NB4 (cell line): ENCODE data around the gene CAMSAP3.

Experiments used
- POLR2A ChIP-seq: IDR thresholded peaks from 2 replicates; pipeline ENCODE4 v1.6.1; 2011; ENCODE audit warnings: mild to moderate bottlenecking; ENCODE audit not compliant: insufficient read length; ENCODE audit errors: extremely low read depth
- TF ChIP-seq, protein P1 (sequence below): IDR thresholded peaks from one replicate; pipeline ENCODE4 v1.5.1; 2012; ENCODE audit warnings: low read depth, low read length
- TF ChIP-seq, protein P2 (sequence below): IDR thresholded peaks from 2 replicates; pipeline ENCODE4 v1.6.1; 2011; ENCODE audit warnings: low read depth, low read length

DNA sequence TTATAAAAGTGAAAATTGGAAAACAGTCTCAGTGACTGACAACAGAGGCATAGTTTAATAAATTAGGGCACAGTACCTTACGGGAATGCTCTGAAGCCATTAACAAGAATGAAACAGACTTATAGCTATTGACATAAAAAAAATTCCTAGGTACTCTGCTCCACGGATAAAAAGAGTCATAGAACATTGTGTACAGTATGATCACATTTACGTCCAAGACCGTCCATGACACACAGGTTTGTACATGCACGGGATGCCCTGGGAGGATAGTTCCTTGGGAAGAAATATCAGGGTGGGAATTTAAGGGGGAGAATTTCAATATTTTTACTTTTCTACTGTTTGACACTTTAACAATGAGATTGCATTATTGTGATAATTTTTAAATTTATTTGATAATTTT lies 24.9 kb upstream of the CAMSAP3 start:
- TF ChIP-seq, protein P1, sequence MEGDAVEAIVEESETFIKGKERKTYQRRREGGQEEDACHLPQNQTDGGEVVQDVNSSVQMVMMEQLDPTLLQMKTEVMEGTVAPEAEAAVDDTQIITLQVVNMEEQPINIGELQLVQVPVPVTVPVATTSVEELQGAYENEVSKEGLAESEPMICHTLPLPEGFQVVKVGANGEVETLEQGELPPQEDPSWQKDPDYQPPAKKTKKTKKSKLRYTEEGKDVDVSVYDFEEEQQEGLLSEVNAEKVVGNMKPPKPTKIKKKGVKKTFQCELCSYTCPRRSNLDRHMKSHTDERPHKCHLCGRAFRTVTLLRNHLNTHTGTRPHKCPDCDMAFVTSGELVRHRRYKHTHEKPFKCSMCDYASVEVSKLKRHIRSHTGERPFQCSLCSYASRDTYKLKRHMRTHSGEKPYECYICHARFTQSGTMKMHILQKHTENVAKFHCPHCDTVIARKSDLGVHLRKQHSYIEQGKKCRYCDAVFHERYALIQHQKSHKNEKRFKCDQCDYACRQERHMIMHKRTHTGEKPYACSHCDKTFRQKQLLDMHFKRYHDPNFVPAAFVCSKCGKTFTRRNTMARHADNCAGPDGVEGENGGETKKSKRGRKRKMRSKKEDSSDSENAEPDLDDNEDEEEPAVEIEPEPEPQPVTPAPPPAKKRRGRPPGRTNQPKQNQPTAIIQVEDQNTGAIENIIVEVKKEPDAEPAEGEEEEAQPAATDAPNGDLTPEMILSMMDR, result no peak
- no peak for TF ChIP-seq POLR2A
- TF ChIP-seq, protein P2, sequence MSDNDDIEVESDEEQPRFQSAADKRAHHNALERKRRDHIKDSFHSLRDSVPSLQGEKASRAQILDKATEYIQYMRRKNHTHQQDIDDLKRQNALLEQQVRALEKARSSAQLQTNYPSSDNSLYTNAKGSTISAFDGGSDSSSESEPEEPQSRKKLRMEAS, result no peak
